Breast epithelium (tissue), 3 donors: ENCODE data around the gene TMTC2.

Experiments
- POLR2A ChIP-seq: fragments of 450-650 bp; IDR thresholded peaks from one replicate; pipeline ENCODE4 v1.6.1; 2016; ENCODE audit warnings: antibody characterized with exemption, mild to moderate bottlenecking, moderate library complexity
- POLR2AphosphoS5 ChIP-seq, 3 donors: sonication (generic); formaldehyde crosslinking; IDR thresholded peaks; one replicate each; pipeline ENCODE4 v1.6.1; 2017; ENCODE audit warnings: antibody characterized with exemption in 3 of 3
- TF ChIP-seq, protein P1 (sequence below), 3 donors: fragments of 450-650 bp; IDR thresholded peaks; one replicate each; pipeline ENCODE4 v1.5.1; 2016 to 2017; ENCODE audit warnings: antibody characterized with exemption in 3 of 3, mild to moderate bottlenecking in 3 of 3, moderate library complexity in 3 of 3

DNA sequence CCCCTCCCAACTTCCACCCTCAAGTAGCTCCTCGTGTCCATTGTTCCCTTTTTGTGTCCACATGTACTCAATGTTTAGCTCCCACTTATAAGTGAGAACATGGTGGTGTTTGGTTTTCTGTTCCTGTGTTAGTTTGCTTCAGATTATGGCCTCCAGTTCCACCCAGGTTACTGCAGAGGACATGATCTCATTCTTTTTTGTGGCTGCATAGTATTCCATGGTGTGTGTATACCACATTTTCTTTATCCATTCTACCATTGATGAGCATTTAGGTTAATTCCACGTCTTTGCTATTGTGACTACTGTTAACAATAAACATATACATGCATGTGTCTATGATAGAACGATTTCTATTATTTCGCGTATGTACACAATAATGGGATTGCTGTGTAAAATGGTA is 362.6 kb downstream of the TMTC2 start:
- TF ChIP-seq POLR2A (no peak), POLR2AphosphoS5 (IDR thresholded peaks at IDR 0.05) (no peak)
- TF ChIP-seq, protein P1, sequence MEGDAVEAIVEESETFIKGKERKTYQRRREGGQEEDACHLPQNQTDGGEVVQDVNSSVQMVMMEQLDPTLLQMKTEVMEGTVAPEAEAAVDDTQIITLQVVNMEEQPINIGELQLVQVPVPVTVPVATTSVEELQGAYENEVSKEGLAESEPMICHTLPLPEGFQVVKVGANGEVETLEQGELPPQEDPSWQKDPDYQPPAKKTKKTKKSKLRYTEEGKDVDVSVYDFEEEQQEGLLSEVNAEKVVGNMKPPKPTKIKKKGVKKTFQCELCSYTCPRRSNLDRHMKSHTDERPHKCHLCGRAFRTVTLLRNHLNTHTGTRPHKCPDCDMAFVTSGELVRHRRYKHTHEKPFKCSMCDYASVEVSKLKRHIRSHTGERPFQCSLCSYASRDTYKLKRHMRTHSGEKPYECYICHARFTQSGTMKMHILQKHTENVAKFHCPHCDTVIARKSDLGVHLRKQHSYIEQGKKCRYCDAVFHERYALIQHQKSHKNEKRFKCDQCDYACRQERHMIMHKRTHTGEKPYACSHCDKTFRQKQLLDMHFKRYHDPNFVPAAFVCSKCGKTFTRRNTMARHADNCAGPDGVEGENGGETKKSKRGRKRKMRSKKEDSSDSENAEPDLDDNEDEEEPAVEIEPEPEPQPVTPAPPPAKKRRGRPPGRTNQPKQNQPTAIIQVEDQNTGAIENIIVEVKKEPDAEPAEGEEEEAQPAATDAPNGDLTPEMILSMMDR (IDR thresholded peaks at IDR 0.05) = no peak
